CD4-positive, alpha-beta memory T cell (primary cell): ENCODE measurements around the gene LAMTOR2. TPM values are rescaled to one million over a fixed set of nuclear protein-coding genes. Genes with fewer than 3 reads are reported as not detected.

Experiments used
- CTCF ChIA-PET: fragments of 350-600 bp; sonication (Branson Sonifier 250); formaldehyde crosslinking; loops from one replicate; lab custom pipeline; 2021; ENCODE audit warnings: inconsistent platforms; ENCODE audit not compliant: partially characterized antibody; lab: Charles Lee
- POLR2A ChIA-PET: fragments of 350-600 bp; sonication (Branson Sonifier 250); formaldehyde crosslinking; loops from one replicate; lab custom pipeline; 2021; ENCODE audit not compliant: partially characterized antibody; lab: Charles Lee
- DNase-seq, 5 donors: peaks; one replicate each; pipeline versions ENCODE4 v3.0.0 to v3.0.0-alpha.2; 2020 to 2022; ENCODE audit warnings: mixed read lengths in 1 of 5
- H3K27ac ChIP-seq: one replicate; pipeline ENCODE4 v1.7.0; 2013; ENCODE audit warnings: low read depth, low read length
- H3K27me3 ChIP-seq: 2 replicates; pipeline ENCODE4 v1.7.0; 2013; ENCODE audit warnings: mild to moderate bottlenecking, low read length, moderate library complexity; ENCODE audit not compliant: insufficient read depth
- H3K36me3 ChIP-seq: 2 replicates; pipeline ENCODE4 v1.7.0; 2013; ENCODE audit warnings: mild to moderate bottlenecking, low read length, moderate library complexity; ENCODE audit not compliant: insufficient read depth
- H3K4me1 ChIP-seq: 2 replicates; pipeline ENCODE4 v1.7.0; 2013; ENCODE audit warnings: mild to moderate bottlenecking, low read length, moderate library complexity; ENCODE audit not compliant: insufficient read depth
- H3K4me3 ChIP-seq, 2 donors: one replicate each; pipeline ENCODE4 v1.7.0; 2013; ENCODE audit warnings: low read length in 2 of 2, mild to moderate bottlenecking in 1 of 2
- H3K9me3 ChIP-seq, 2 donors: one replicate each; pipeline ENCODE4 v1.7.0; 2013; ENCODE audit warnings: low read length in 2 of 2, control low read depth in 1 of 2; ENCODE audit not compliant: control insufficient read depth in 1 of 2
- H3K27ac Mint-ChIP-seq, 7 donors: one replicate each; pipeline ENCODE4 v1.8.0; 2020 to 2021; ENCODE audit warnings: mixed read lengths in 7 of 7, mild to moderate bottlenecking in 6 of 7, inconsistent platforms in 3 of 7, moderate library complexity in 3 of 7
- H3K27me3 Mint-ChIP-seq, 2 donors: one replicate each; pipeline ENCODE4 v1.8.0; 2020 to 2021; ENCODE audit warnings: mixed read lengths in 2 of 2
- H3K36me3 Mint-ChIP-seq, 2 donors: one replicate each; pipeline ENCODE4 v1.8.0; 2020 to 2021; ENCODE audit warnings: mixed read lengths in 2 of 2, inconsistent platforms in 1 of 2, mild to moderate bottlenecking in 1 of 2
- H3K4me1 Mint-ChIP-seq, 4 donors: one replicate each; pipeline ENCODE4 v1.8.0; 2020 to 2021; ENCODE audit warnings: mixed read lengths in 4 of 4, mild to moderate bottlenecking in 1 of 4
- H3K4me3 Mint-ChIP-seq, 8 donors: one replicate each; pipeline ENCODE4 v1.8.0; 2020 to 2021; ENCODE audit warnings: mixed read lengths in 8 of 8, mild to moderate bottlenecking in 7 of 8, moderate library complexity in 6 of 8, inconsistent platforms in 3 of 8
- H3K9me3 Mint-ChIP-seq, 8 donors: one replicate each; pipeline ENCODE4 v1.8.0; 2020 to 2021; ENCODE audit warnings: mixed read lengths in 8 of 8, mild to moderate bottlenecking in 5 of 8, inconsistent platforms in 3 of 8, moderate library complexity in 1 of 8
- intact Hi-C: fragments of 100-400 bp; cut with micrococcal nuclease; formaldehyde crosslinking; loops from one replicate; pipeline ENCODE4 v1.15.1; 2023
- polyA plus RNA-seq, 2 donors: library from polyadenylated mRNA; unstranded; fragments of 300-500 nt; fragmentation: Illumina TruSeq; gene quantifications; one replicate each; pipeline ENCODE4 v1.2.3, GENCODE V29; 2021
- total RNA-seq, 2 experiments: library from RNA; stranded (reverse); gene quantifications; one replicate each; pipeline ENCODE4 v1.2.3, GENCODE V29; 2021

LAMTOR2 gene
- total and polyA plus RNA-seq, 4 experiments from 2014 or later: 33.0 to 151 (median 86.0) TPM

- Mint-ChIP-seq H3K27ac (peak overlapping the region; percentile 55 to 100 (median 100)), H3K9me3 (peaks cover 0 to 2% (median 0%) of the 10 kb centered on the region in 8 donors)
- peaks cover 61% of the 10 kb centered on the region for H3K4me1 ChIP-seq
Measured at GRCh38 chr1:156101880-156102279, 47.3 kb downstream of the LAMTOR2 start.

GRCh38 chr1:156102633-156103511 is 48.3 kb downstream of the LAMTOR2 start:
- Mint-ChIP-seq H3K36me3 (peaks cover 0 to 4% of the 10 kb centered on the region in 2 donors), H3K4me3 (peak overlapping the region in 2 of 8 donors; percentile 21 to 88), H3K27me3 (no peaks in the 10 kb centered on the region), H3K9me3 (peaks cover 0 to 2% (median 0%) of the 10 kb centered on the region in 8 donors), H3K27ac (peak overlapping the region; percentile 90 to 100 (median 100)), H3K4me1 (peaks cover 50 to 91% (median 66%) of the 10 kb centered on the region in 4 donors)
- H3K4me3 ChIP-seq: no peak overlapping the region
- no peaks in the 10 kb centered on the region for H3K9me3 ChIP-seq
- no peak for DNase-seq
- peaks cover 58% of the 10 kb centered on the region for H3K4me1 ChIP-seq
- ChIA-PET CTCF (interaction anchor here (0.9 to 18.7 kb wide), 3 partner anchors 9 to 29 kb away, joined by 4 to 716 read pairs (median 12); no protein-coding TSS in a partner anchor), POLR2A (interaction anchor here (19.7 kb wide), 1 partner anchor 19 kb away, joined by 527 read pairs; the partner anchor contains the start of gene LMNA)
- no peaks in the 10 kb centered on the region for H3K27me3 ChIP-seq
- intact Hi-C loops: no loop called here
- H3K27ac ChIP-seq: peak overlapping the region; percentile 94
- no peaks in the 10 kb centered on the region for H3K36me3 ChIP-seq

More at GRCh38 chr1:156101880-156102279, 47.3 kb downstream of the LAMTOR2 start:
- ChIA-PET CTCF (interaction anchor here (0.9 to 18.7 kb wide), 4 partner anchors 10 to 124 kb away, joined by 3 to 716 read pairs (median 80); partner anchors contain the start of gene LMNA), POLR2A (interaction anchor here (19.7 kb wide), 1 partner anchor 20 kb away, joined by 527 read pairs; the partner anchor contains the start of gene LMNA)
- DNase-seq: no peak
- intact Hi-C loops: no loop called here
- Histone ChIP-seq H3K9me3 (no peaks in the 10 kb centered on the region), H3K36me3 (no peaks in the 10 kb centered on the region), H3K4me3 (no peak overlapping the region), H3K27ac (no peak overlapping the region), H3K27me3 (no peaks in the 10 kb centered on the region)
- Mint-ChIP-seq H3K36me3 (peaks cover 0 to 6% of the 10 kb centered on the region in 2 donors), H3K27me3 (peaks cover 0 to 2% of the 10 kb centered on the region in 2 donors), H3K4me3 (peak overlapping the region in 1 of 8 donors; percentile 52), H3K4me1 (peaks cover 54 to 91% (median 72%) of the 10 kb centered on the region in 4 donors)

GRCh38 chr1:156103521-156103947 is 49.0 kb downstream of the LAMTOR2 start:
- H3K27me3 Mint-ChIP-seq: no peaks in the 10 kb centered on the region
- H3K4me1 ChIP-seq: peaks cover 55% of the 10 kb centered on the region
- peak in 2 of 5 donors; percentile 54 to 86 for DNase-seq
- peaks cover 0 to 2% (median 0%) of the 10 kb centered on the region in 8 donors for H3K9me3 Mint-ChIP-seq
- H3K36me3 ChIP-seq: no peaks in the 10 kb centered on the region
- peak overlapping the region; percentile 90 to 100 (median 100) for H3K27ac Mint-ChIP-seq
- intact Hi-C loops: no loop called here
- no peaks in the 10 kb centered on the region for H3K9me3 ChIP-seq
- no peak overlapping the region for H3K4me3 ChIP-seq
- peak overlapping the region in 6 of 8 donors; percentile 51 to 88 (median 74) for H3K4me3 Mint-ChIP-seq
- ChIA-PET POLR2A (interaction anchor here (1.0 to 19.7 kb wide), 3 partner anchors 10 to 110 kb away, joined by 3 to 527 read pairs (median 6); partner anchors contain the start of genes LMNA and PMF1), CTCF (interaction anchor here (0.5 to 18.7 kb wide), 5 partner anchors 8 to 120 kb away, joined by 3 to 716 read pairs (median 12); no protein-coding TSS in a partner anchor)
- H3K4me1 Mint-ChIP-seq: peaks cover 45 to 89% (median 61%) of the 10 kb centered on the region in 4 donors
- H3K27me3 ChIP-seq: no peaks in the 10 kb centered on the region
- peak overlapping the region; percentile 94 for H3K27ac ChIP-seq
- peaks cover 0 to 4% of the 10 kb centered on the region in 2 donors for H3K36me3 Mint-ChIP-seq

- ChIA-PET POLR2A (interaction anchor here (1.0 to 19.7 kb wide), 4 partner anchors 8 to 109 kb away, joined by 3 to 527 read pairs (median 16); partner anchors contain the start of genes LMNA and PMF1), CTCF (interaction anchor here (0.5 to 18.7 kb wide), 5 partner anchors 8 to 119 kb away, joined by 3 to 716 read pairs (median 12); no protein-coding TSS in a partner anchor)
- peak overlapping the region; percentile 94 for H3K27ac ChIP-seq
- intact Hi-C loops: no loop called here
- H3K27me3 Mint-ChIP-seq: no peaks in the 10 kb centered on the region
- no peaks in the 10 kb centered on the region for H3K9me3 ChIP-seq
- no peaks in the 10 kb centered on the region for H3K27me3 ChIP-seq
- peak overlapping the region; percentile 60 to 88 (median 74) for H3K4me3 Mint-ChIP-seq
- H3K36me3 ChIP-seq: no peaks in the 10 kb centered on the region
- peak overlapping the region; percentile 90 to 100 (median 100) for H3K27ac Mint-ChIP-seq
- peaks cover 0 to 2% (median 0%) of the 10 kb centered on the region in 8 donors for H3K9me3 Mint-ChIP-seq
- H3K4me3 ChIP-seq: no peak overlapping the region
- H3K4me1 Mint-ChIP-seq: peaks cover 42 to 86% (median 60%) of the 10 kb centered on the region in 4 donors
- H3K4me1 ChIP-seq: peaks cover 55% of the 10 kb centered on the region
- peak; percentile 78 to 90 (median 83) for DNase-seq
- peaks cover 0 to 4% of the 10 kb centered on the region in 2 donors for H3K36me3 Mint-ChIP-seq
Measured at GRCh38 chr1:156104065-156104810, 49.7 kb downstream of the LAMTOR2 start.

- Mint-ChIP-seq H3K36me3 (peaks cover 0 to 4% of the 10 kb centered on the region in 2 donors), H3K4me3 (peak overlapping the region; percentile 82 to 93 (median 83)), H3K9me3 (peaks cover 0 to 2% (median 0%) of the 10 kb centered on the region in 8 donors), H3K27me3 (no peaks in the 10 kb centered on the region), H3K27ac (peak overlapping the region; percentile 90 to 100 (median 100)), H3K4me1 (peaks cover 38 to 84% (median 59%) of the 10 kb centered on the region in 4 donors)
- intact Hi-C loops: no loop called here
- H3K4me3 ChIP-seq: peak overlapping the region; percentile 77 to 81
- peak overlapping the region; percentile 94 for H3K27ac ChIP-seq
- H3K27me3 ChIP-seq: no peaks in the 10 kb centered on the region
- H3K36me3 ChIP-seq: no peaks in the 10 kb centered on the region
- no peak for DNase-seq
- POLR2A ChIA-PET: interaction anchor here (1.9 to 19.7 kb wide), 3 partner anchors 9 to 108 kb away, joined by 6 to 527 read pairs (median 25); partner anchors contain the start of genes LMNA and PMF1
- H3K9me3 ChIP-seq: no peaks in the 10 kb centered on the region
- CTCF ChIA-PET: interaction anchor here (1.3 to 18.7 kb wide), 5 partner anchors 8 to 27 kb away, joined by 3 to 716 read pairs (median 12); no protein-coding TSS in a partner anchor
- peaks cover 55% of the 10 kb centered on the region for H3K4me1 ChIP-seq
Measured at GRCh38 chr1:156104861-156105832, 50.6 kb downstream of the LAMTOR2 start.
